DLD1 (cell line): ENCODE measurements around the gene KATNB1.

Experiments used
- in situ Hi-C: cut with HindIII; loops from 2 replicates; pipeline ENCODE4 v1.10.0; 2017; ENCODE audit warnings: low sequenced_read_pairs

The KATNB1 gene

DNA sequence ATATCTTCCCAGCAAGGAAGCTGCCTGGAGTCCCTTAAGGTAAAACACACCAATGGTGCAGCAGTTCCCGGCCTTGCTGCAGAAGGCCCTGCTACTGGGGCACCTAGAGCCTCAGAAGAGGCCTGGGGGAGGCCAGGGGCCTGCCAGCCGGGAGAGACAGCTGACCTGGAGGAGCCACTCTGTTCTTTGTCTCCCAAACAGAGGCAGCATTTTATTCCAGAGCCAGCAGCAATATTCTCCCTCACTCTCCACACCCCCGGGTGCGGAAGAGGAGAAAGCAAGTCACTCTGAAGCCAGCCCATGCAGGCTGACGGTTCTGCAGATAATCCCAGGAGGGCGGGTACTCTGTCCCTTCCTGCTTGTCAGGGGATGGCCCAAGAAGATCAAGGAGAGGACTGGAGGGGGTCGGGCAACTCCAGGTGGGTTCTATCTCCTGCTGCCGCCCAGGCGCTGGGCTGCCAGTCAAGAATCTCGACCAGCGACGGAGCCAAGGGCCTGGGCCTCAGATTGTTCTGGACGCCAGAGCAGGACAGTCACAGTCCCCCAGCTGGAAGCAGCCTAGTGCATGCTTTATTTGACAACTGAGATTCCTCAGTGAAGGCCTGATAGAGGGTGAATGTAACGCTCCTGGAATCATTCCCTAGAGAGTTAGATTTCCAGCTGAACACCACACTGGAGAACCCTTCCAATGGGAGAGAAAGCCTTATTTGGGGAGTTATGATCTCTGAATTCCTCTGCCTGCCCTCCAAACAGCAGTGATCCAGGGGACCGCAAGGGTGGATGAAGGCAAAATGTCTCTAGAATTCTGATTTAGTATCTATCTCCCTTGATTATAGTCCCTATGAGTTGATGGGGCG, 67.8 kb downstream of the KATNB1 start:
- in situ Hi-C loops, result no loop called here

GRCh38 chr16:57804111-57804837, 68.7 kb downstream of the KATNB1 start:
- in situ Hi-C loops, result no loop called here

DNA sequence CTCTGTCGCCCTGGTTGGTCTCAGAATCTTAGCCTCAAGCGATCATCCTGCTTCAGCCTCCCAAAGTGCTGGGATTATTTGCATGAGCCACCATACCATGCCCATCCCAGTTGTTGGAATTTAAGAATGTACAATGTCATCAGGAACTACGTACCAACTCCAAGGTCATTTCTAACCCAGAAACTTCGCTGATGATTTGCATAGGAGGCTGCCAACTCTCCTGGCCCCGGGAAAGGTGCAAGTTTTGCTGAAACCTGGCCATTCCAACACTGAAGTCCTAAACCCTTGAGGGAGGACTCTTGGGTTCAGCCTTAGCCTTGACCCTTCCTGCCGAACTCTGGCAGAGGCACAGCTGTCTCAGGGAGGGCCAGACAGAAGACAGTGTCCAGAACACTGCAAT, 69.6 kb downstream of the KATNB1 start:
- in situ Hi-C loops, result no loop called here
